Coronary artery (tissue), 2 donors: ENCODE results near the gene PPP1R12B.
"Not testable (repeated sequence)": the region's sequence is repeated elsewhere in the genome, so short reads cannot be mapped to it uniquely, and the experiment has no call there.

Source experiments
- DNase-seq: peaks from one replicate; pipeline ENCODE4 v3.0.0-alpha.2; 2017; ENCODE audit warnings: low spot score
- H3K27ac ChIP-seq, 2 donors: fragments of 200-600 bp; sonication (generic); one replicate each; pipeline ENCODE4 v1.5.1; 2016 to 2019
- H3K4me3 ChIP-seq: fragments of 200-600 bp; sonication (generic); 2 replicates; pipeline ENCODE4 v1.5.1; 2016; ENCODE audit warnings: mild to moderate bottlenecking, moderate library complexity
- TF ChIP-seq, protein P1 (sequence below): fragments of 200-600 bp; sonication (generic); IDR thresholded peaks from one replicate; pipeline ENCODE4 v1.5.1; 2019; ENCODE audit warnings: antibody characterized with exemption

PPP1R12B gene

DNA sequence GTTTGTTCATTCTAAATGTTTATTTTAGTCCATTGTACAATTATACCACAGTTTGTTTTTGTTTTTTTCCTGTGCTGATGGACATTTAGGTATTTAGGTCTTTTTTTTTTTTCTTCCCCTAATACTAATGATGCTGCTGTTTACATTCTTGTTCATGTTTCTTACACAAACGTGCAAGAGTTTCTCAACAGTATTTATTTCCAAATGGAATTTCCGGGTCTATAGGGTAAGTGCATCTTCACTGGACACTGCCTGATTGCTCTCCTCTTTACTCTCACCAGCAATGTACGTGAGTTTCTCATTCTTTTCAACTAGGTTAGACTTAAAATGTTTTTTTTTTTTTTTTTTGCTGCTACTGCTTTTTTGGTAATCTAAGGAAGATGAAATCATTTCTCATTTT, 122.7 kb downstream of the PPP1R12B start:
- no peak for DNase-seq
- no peak overlapping the region for H3K4me3 ChIP-seq
- no peak overlapping the region for H3K27ac ChIP-seq
- TF ChIP-seq, protein P1, sequence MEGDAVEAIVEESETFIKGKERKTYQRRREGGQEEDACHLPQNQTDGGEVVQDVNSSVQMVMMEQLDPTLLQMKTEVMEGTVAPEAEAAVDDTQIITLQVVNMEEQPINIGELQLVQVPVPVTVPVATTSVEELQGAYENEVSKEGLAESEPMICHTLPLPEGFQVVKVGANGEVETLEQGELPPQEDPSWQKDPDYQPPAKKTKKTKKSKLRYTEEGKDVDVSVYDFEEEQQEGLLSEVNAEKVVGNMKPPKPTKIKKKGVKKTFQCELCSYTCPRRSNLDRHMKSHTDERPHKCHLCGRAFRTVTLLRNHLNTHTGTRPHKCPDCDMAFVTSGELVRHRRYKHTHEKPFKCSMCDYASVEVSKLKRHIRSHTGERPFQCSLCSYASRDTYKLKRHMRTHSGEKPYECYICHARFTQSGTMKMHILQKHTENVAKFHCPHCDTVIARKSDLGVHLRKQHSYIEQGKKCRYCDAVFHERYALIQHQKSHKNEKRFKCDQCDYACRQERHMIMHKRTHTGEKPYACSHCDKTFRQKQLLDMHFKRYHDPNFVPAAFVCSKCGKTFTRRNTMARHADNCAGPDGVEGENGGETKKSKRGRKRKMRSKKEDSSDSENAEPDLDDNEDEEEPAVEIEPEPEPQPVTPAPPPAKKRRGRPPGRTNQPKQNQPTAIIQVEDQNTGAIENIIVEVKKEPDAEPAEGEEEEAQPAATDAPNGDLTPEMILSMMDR: no peak

DNA sequence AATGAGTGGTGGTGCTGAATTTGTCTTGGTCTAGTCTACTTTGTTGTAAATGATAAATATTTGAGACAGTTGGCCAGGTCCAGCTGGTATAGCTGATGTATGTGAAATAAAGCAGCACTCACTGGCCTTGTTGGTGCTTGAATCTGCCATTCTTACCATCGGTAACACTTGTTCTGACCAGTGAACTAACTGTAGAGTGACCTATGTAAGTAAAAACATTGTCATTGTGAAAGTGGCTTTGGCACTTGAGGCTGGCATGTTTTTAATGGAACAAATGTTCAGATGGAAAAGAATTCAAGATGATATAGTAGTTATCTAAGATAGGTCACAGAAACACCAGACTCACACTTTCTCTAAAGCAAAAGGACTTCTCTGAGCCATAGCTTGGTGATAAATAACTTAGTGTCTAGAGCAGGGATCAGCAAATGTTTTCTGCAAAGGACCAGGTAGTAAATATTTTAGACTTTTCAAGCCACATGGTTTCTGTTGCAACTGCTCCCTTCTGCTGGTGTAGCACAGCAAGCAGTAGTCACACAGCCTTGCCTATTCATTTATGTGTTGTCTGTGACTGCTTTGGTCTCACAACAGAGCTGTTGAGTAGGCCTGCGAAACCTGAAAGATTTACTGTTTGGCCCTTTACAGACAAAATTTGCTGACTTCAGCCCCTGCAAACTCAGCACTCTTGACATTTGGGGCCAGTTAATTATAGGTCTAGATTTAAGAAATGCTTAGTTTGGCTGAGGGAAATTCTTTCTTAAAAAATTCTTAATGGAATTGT, 124.0 kb downstream of the PPP1R12B start:
- H3K27ac ChIP-seq, DNase-seq, H3K4me3 ChIP-seq: not testable (repeated sequence)

GRCh38 chr1:202473266-202474045, 125.0 kb downstream of the PPP1R12B start:
- not testable (repeated sequence) for DNase-seq, H3K4me3 ChIP-seq, H3K27ac ChIP-seq

DNA sequence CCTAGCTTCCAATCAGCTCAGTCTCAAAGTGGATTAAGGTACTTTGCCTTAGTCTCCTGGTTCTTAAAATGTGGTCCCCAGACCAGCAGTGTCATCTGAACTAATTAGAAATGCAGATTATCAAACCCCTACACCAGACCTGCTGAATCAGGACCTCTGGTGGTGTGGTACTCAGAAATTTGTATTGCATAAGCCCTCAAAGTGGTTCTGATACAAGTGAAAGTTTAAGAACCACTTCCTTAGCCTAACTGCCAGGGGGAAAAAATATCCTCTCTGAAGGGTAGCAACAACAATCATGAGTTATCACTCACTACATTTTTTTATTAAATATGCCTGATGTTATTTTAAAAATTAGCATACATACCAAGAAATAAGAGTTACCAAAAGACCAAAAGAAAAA, 131.2 kb downstream of the PPP1R12B start:
- not testable (repeated sequence) for H3K4me3 ChIP-seq, H3K27ac ChIP-seq, DNase-seq

DNA sequence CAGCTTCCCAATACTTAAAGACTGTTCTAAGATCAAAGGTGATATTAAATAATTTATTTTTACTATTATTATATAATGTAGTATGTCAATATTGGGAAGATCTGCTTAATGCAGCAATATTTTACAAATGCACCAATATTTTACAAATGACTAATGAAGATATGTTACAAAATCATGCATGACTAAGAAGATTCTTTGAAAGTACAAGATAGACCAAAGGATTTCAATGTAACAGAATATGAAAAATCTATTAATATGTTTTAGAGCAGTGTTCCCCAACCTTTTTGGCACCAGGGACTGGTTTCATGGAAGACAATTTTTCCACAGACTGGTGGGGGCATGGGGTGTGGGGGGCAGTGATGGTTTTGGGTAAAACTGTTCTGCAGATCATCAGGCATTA, 132.1 kb downstream of the PPP1R12B start:
- not testable (repeated sequence) for H3K27ac ChIP-seq, H3K4me3 ChIP-seq, DNase-seq

GRCh38 chr1:202483362-202483761, 134.9 kb downstream of the PPP1R12B start:
- H3K4me3 ChIP-seq, H3K27ac ChIP-seq, DNase-seq: not testable (repeated sequence)

DNA sequence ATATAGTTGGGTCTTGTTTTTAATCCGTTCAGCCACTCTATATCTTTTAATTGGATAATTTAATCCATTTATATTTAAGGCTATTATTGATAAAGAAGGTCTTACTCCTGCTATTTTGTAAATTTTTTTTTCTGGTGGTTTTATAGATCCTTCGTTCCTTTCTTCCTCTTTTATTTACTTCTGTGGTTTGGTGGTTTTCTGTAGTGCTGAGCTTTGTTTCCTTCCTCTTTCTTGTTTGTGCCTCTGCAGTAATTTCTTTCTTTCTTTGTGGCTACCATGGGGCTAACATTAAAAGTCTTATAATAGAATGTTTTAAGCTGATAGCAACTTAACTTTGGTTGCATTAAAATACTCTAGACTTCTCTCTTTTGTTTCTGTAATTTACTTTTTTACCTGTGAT, 135.5 kb downstream of the PPP1R12B start:
- H3K27ac ChIP-seq, DNase-seq, H3K4me3 ChIP-seq: not testable (repeated sequence)

GRCh38 chr1:202484820-202485219, 136.3 kb downstream of the PPP1R12B start:
- H3K27ac ChIP-seq, DNase-seq, H3K4me3 ChIP-seq: not testable (repeated sequence)

DNA sequence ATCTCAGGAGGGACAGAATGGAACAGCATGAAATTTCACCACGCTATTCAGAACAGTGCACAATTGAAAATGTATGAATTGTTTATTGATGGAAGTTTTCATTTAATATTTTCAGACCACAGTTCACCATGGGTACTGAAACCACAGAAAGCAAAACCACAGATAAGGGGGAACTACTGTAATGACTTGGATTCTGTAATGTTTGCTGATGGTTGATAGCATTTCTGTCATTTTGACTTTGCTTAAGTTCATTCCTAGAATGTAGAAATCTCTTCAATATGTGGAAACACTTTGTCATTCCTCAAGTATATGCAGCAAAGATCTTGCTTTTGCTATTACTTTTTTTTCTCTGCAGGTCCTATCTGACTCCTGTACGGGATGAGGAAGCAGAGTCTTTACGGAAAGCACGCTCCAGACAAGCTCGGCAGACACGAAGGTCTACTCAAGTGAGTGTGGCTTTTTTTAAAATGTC, 139.7 kb downstream of the PPP1R12B start:
- not testable (repeated sequence) for H3K4me3 ChIP-seq, H3K27ac ChIP-seq, DNase-seq

GRCh38 chr1:202489101-202489500, 140.6 kb downstream of the PPP1R12B start:
- DNase-seq, H3K27ac ChIP-seq, H3K4me3 ChIP-seq: not testable (repeated sequence)

- DNase-seq, H3K27ac ChIP-seq, H3K4me3 ChIP-seq: not testable (repeated sequence)
These were observed 144.6 kb downstream of the PPP1R12B start for GRCh38 chr1:202493112-202493511.

- no peak overlapping the region for H3K4me3 ChIP-seq
- TF ChIP-seq, protein P1: no peak
- no peak for DNase-seq
- no peak overlapping the region for H3K27ac ChIP-seq
These were observed 150.0 kb downstream of the PPP1R12B start for GRCh38 chr1:202498542-202498941.

DNA sequence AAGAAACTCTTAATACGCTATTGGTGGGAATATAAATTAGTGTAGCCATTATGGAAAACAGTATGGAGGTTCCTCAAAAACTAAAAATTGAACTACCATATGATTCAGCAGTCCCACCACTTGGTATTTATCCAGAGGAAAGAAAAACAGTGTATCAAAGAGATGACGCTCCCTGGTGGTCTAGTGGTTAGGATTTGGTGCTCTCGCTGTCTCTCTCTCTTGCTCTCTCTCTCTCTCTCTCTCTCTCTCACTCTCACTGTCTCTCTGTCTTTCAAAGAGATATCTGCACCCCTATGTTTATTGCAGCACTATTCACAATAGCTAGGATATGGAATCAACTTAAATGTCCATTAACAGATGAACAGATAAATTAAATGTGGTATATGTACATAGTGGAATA, 151.5 kb downstream of the PPP1R12B start:
- not testable (repeated sequence) for H3K27ac ChIP-seq, H3K4me3 ChIP-seq, DNase-seq
